Suprapubic skin (tissue), 4 donors: ENCODE measurements around the gene SLC45A3. TPM values are rescaled to one million over a fixed set of nuclear protein-coding genes. Genes with fewer than 3 reads are reported as not detected.

Source experiments
- DNase-seq, 2 donors: peaks; one replicate each; pipeline ENCODE4 v3.0.0-alpha.2; 2019; ENCODE audit warnings: low spot score in 2 of 2
- H3K27ac ChIP-seq: fragments of 200-600 bp; sonication (generic); one replicate; pipeline ENCODE4 v1.5.1; 2019
- H3K27me3 ChIP-seq: fragments of 200-600 bp; sonication (generic); one replicate; pipeline ENCODE4 v1.5.1; 2019
- H3K36me3 ChIP-seq: fragments of 200-600 bp; sonication (generic); one replicate; pipeline ENCODE4 v1.5.1; 2019
- H3K4me1 ChIP-seq: fragments of 200-600 bp; sonication (generic); one replicate; pipeline ENCODE4 v1.5.1; 2019
- H3K4me3 ChIP-seq: fragments of 200-600 bp; sonication (generic); one replicate; pipeline ENCODE4 v1.5.1; 2019; ENCODE audit warnings: mild to moderate bottlenecking
- H3K9me3 ChIP-seq: fragments of 200-600 bp; sonication (generic); one replicate; pipeline ENCODE4 v1.5.1; 2019
- CTCF ChIP-seq, 2 donors: fragments of 200-600 bp in 1 of 2; fragments of 450-650 bp in 1 of 2; sonication (generic) in 1 of 2; IDR thresholded peaks; one replicate each; pipeline ENCODE4 v1.5.1; 2016 to 2019; ENCODE audit warnings: antibody characterized with exemption in 2 of 2, mild to moderate bottlenecking in 1 of 2, moderate library complexity in 1 of 2
- EP300 ChIP-seq: sonication (generic); formaldehyde crosslinking; IDR thresholded peaks from one replicate; pipeline ENCODE4 v1.6.1; 2017; ENCODE audit warnings: antibody characterized with exemption
- POLR2A ChIP-seq, 2 donors: fragments of 450-650 bp; IDR thresholded peaks; one replicate each; pipeline ENCODE4 v1.6.1; 2017; ENCODE audit warnings: antibody characterized with exemption in 2 of 2, mild to moderate bottlenecking in 2 of 2, moderate library complexity in 2 of 2
- POLR2AphosphoS5 ChIP-seq, 3 donors: sonication (generic); formaldehyde crosslinking; IDR thresholded peaks; one replicate each; pipeline ENCODE4 v1.6.1; 2017; ENCODE audit warnings: antibody characterized with exemption in 3 of 3
- WGBS: methylation state at CpG from one replicate; pipeline ENCODE4 v1.1.5; 2018; 5-methylcytosine and 5-hydroxymethylcytosine counted together
- total RNA-seq, 4 donors: library from RNA; depleted of rRNA; stranded (reverse); fragments of >200 nt; gene quantifications; one replicate each; pipeline ENCODE4 v1.1.0, GENCODE V29; 2016

The SLC45A3 gene
- total RNA-seq, 4 donors from 2014 or later, result 1.4 to 3.3 (median 2.2) TPM

- WGBS, result 45% methylated on average over 3 of the region's 3 CpGs
- TF ChIP-seq CTCF (IDR thresholded peaks at IDR 0.05) (no peak), POLR2AphosphoS5 (IDR thresholded peaks at IDR 0.05) (no peak), POLR2A (IDR thresholded peaks at IDR 0.05) (no peak), EP300 (no peak)
- Histone ChIP-seq H3K4me1 (peaks cover 66% of the 10 kb centered on the region), H3K27me3 (no peaks in the 10 kb centered on the region), H3K4me3 (peak overlapping the region; percentile 78), H3K9me3 (no peaks in the 10 kb centered on the region), H3K27ac (peak overlapping the region; percentile 100), H3K36me3 (no peaks in the 10 kb centered on the region)
- no peak for DNase-seq
These were observed 47.6 kb downstream of the SLC45A3 start for GRCh38 chr1:205632669-205633169.

DNA sequence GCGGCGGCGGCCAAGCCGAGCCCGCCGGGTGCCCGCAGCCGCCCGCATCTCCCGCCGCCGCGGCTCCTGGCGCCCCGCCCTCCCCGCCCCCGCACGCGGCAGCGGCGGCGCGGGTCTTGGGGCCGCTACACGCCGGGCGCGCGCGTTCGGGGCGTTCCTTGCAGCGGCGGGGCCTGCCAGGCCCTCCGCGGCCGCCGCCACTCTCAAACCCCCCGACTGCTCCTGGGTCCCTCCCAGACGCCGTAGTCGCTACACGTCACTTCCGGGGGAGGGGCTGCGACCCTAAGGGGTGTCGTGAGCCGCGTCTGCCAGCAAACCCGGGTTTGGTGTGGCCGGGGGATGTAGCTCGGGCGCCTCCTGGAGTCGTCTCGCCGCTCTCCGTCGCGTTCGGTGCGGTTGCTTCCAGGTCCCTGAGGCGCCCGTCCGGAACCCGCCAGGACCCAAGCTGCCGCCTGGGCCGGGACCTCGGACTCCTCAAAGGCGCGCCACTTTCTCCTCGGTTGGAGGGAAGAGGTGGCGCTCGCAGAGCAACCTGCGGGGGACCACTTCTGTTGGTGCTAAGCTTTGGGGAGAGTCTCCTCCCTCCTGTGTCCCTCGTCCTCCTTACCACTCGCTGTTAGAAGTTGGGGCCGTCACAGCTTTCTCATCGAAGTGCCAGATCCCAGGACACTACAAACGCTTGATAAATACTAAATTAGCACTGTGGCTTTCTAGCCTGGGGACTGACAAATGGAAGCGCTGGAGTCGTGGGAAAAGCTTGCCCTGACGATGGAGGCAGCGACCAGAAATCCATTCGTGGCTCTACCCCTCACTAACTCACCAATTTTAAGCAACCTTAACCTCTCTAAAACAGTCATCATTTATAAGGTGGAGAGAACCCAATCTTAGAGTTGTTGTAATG, 48.3 kb downstream of the SLC45A3 start, which contains the start of gene ELK4:
Gene ELK4, minus strand, starts transcription at position 244 of the 901 bp plus-strand sequence. CDS start 8,129 bp downstream, outside the sequence.
- no peaks in the 10 kb centered on the region for H3K9me3 ChIP-seq
- peak within 1 kb of the TSS; percentile 78 for H3K4me3 ChIP-seq
- peak within 1 kb of the TSS; percentile 100 for H3K27ac ChIP-seq
- WGBS, result under 1% methylated on average over 38 of the region's 83 CpGs
- no peaks in the 10 kb centered on the region for H3K36me3 ChIP-seq
- peak; percentile 56 to 80 for TF ChIP-seq CTCF (IDR thresholded peaks at IDR 0.05)
- TF ChIP-seq POLR2A (IDR thresholded peaks at IDR 0.05), result peak; percentile 29 to 79
- TF ChIP-seq POLR2AphosphoS5 (IDR thresholded peaks at IDR 0.05), result peak; percentile 62 to 96 (median 91)
- no peak for TF ChIP-seq EP300
- peak; percentile 99 for DNase-seq
- no peaks in the 10 kb centered on the region for H3K27me3 ChIP-seq
- peaks cover 59% of the 10 kb centered on the region for H3K4me1 ChIP-seq

GRCh38 chr1:205631010-205631767, 49.1 kb downstream of the SLC45A3 start:
- H3K9me3 ChIP-seq, result no peaks in the 10 kb centered on the region
- WGBS, result 1% methylated on average over 22 of the region's 81 CpGs
- no peak for TF ChIP-seq EP300
- TF ChIP-seq POLR2A (IDR thresholded peaks at IDR 0.05), result no peak
- no peak for TF ChIP-seq POLR2AphosphoS5 (IDR thresholded peaks at IDR 0.05)
- TF ChIP-seq CTCF (IDR thresholded peaks at IDR 0.05), result no peak

GRCh38 chr1:205630651-205631009, 49.7 kb downstream of the SLC45A3 start:
- peaks cover 48% of the 10 kb centered on the region for H3K4me1 ChIP-seq

More at GRCh38 chr1:205631010-205631767, 49.1 kb downstream of the SLC45A3 start:
- Histone ChIP-seq H3K36me3 (no peaks in the 10 kb centered on the region), H3K27ac (peak overlapping the region; percentile 100), H3K4me1 (peaks cover 51% of the 10 kb centered on the region), H3K27me3 (no peaks in the 10 kb centered on the region), H3K4me3 (peak overlapping the region; percentile 78)
- DNase-seq, result peak; percentile 80 to 81

More at GRCh38 chr1:205630651-205631009, 49.7 kb downstream of the SLC45A3 start:
- TF ChIP-seq EP300, result no peak
- TF ChIP-seq POLR2AphosphoS5 (IDR thresholded peaks at IDR 0.05), result no peak
- no peak for TF ChIP-seq POLR2A (IDR thresholded peaks at IDR 0.05)
- TF ChIP-seq CTCF (IDR thresholded peaks at IDR 0.05), result no peak
- Histone ChIP-seq H3K4me3 (peak overlapping the region; percentile 78), H3K36me3 (no peaks in the 10 kb centered on the region), H3K9me3 (no peaks in the 10 kb centered on the region), H3K27ac (peak overlapping the region; percentile 100), H3K27me3 (no peaks in the 10 kb centered on the region)
- WGBS, result 5% methylated on average over 3 of the region's 3 CpGs
- no peak for DNase-seq
